ENCODE measurements around the gene FCHSD2.
"Not testable (repeated sequence)": the region's sequence is repeated elsewhere in the genome, so short reads cannot be mapped to it uniquely, and the experiment has no call there.

The FCHSD2 gene

GRCh38 chr11:73001615-73002014, 140.5 kb downstream of the FCHSD2 start:
- no peak for DNase-seq

- DNase-seq, result no peak
Observed at GRCh38 chr11:72998676-72999075, 143.4 kb downstream of the FCHSD2 start.

- DNase-seq, result no peak
Observed at GRCh38 chr11:72996959-72997358, 145.2 kb downstream of the FCHSD2 start.

GRCh38 chr11:72989727-72990126, 152.4 kb downstream of the FCHSD2 start:
- no peak for DNase-seq

GRCh38 chr11:72988821-72989220, 153.3 kb downstream of the FCHSD2 start:
- no peak for DNase-seq

- no peak for DNase-seq
Observed at GRCh38 chr11:72985645-72986044, 156.5 kb downstream of the FCHSD2 start.

- DNase-seq, result no peak
Observed at GRCh38 chr11:72984453-72985077, 157.6 kb downstream of the FCHSD2 start.

GRCh38 chr11:72983560-72983959, 158.6 kb downstream of the FCHSD2 start:
- DNase-seq, result no peak

GRCh38 chr11:72981971-72982685, 160.0 kb downstream of the FCHSD2 start:
- DNase-seq, result no peak

GRCh38 chr11:72981080-72981479, 161.0 kb downstream of the FCHSD2 start:
- no peak for DNase-seq

GRCh38 chr11:72977782-72978181, 164.3 kb downstream of the FCHSD2 start:
- not testable (repeated sequence) for DNase-seq

GRCh38 chr11:72976522-72976892, 165.6 kb downstream of the FCHSD2 start:
- not testable (repeated sequence) for DNase-seq

- no peak for DNase-seq
Observed at GRCh38 chr11:72975778-72976521, 166.2 kb downstream of the FCHSD2 start.

- no peak for DNase-seq
Observed at GRCh38 chr11:72974487-72975205, 167.5 kb downstream of the FCHSD2 start.

- DNase-seq, result no peak
Observed at GRCh38 chr11:72972496-72973128, 169.5 kb downstream of the FCHSD2 start.

GRCh38 chr11:72971192-72971967, 170.7 kb downstream of the FCHSD2 start:
- DNase-seq, result no peak

GRCh38 chr11:72970557-72971118, 171.5 kb downstream of the FCHSD2 start:
- DNase-seq, result no peak

GRCh38 chr11:72969894-72970335, 172.2 kb downstream of the FCHSD2 start:
- no peak for DNase-seq

GRCh38 chr11:72968390-72968789, 173.7 kb downstream of the FCHSD2 start:
- DNase-seq, result no peak

GRCh38 chr11:72965672-72966071, 176.4 kb downstream of the FCHSD2 start:
- DNase-seq, result no peak

- DNase-seq, result no peak
Observed at GRCh38 chr11:72962717-72963116, 179.4 kb downstream of the FCHSD2 start.

GRCh38 chr11:72962084-72962483, 180.0 kb downstream of the FCHSD2 start:
- DNase-seq, result no peak

Data from NCI-H2029 (cell line).